Neural progenitor cell (in vitro differentiated cells): Measurements from ENCODE around the gene NDUFA8. TPM values are rescaled to one million over a fixed set of nuclear protein-coding genes. Genes with fewer than 3 reads are reported as not detected.

Source experiments
- DNase-seq: peaks from one replicate; pipeline ENCODE4 v3.0.0-alpha.2; 2016; ENCODE audit warnings: low spot score
- H2AFZ ChIP-seq: fragments of 200-600 bp; sonication (generic); replicated peaks from 2 replicates; pipeline ENCODE4 v1.6.1; 2016; ENCODE audit warnings: antibody characterized with exemption
- H3F3A ChIP-seq: fragments of 200-600 bp; sonication (generic); 2 replicates; pipeline ENCODE4 v1.6.1; 2016; ENCODE audit warnings: antibody characterized with exemption, low read depth
- H3K27ac ChIP-seq: fragments of 200-600 bp; sonication (generic); 2 replicates; pipeline ENCODE4 v1.5.1; 2016; ENCODE audit warnings: mild to moderate bottlenecking
- H3K27me3 ChIP-seq: fragments of 200-600 bp; sonication (generic); 2 replicates; pipeline ENCODE4 v1.6.1; 2016; ENCODE audit warnings: mild to moderate bottlenecking, moderate library complexity
- H3K36me3 ChIP-seq: fragments of 200-600 bp; sonication (generic); 2 replicates; pipeline ENCODE4 v1.5.1; 2016
- H3K4me1 ChIP-seq: fragments of 200-600 bp; sonication (generic); 2 replicates; pipeline ENCODE4 v1.6.1; 2016; ENCODE audit warnings: mixed run types
- H3K4me2 ChIP-seq: fragments of 200-600 bp; sonication (generic); 2 replicates; pipeline ENCODE4 v1.6.1; 2016
- H3K4me3 ChIP-seq: fragments of 200-600 bp; sonication (generic); 2 replicates; pipeline ENCODE4 v1.5.1; 2016
- H3K79me2 ChIP-seq: fragments of 200-600 bp; sonication (generic); 2 replicates; pipeline ENCODE4 v1.6.1; 2016; ENCODE audit warnings: low read depth
- H3K9ac ChIP-seq: fragments of 200-600 bp; sonication (generic); 2 replicates; pipeline ENCODE4 v1.6.1; 2016
- H3K9me3 ChIP-seq: fragments of 200-600 bp; sonication (generic); 2 replicates; pipeline ENCODE4 v1.5.1; 2016; ENCODE audit warnings: low read depth
- H4K20me1 ChIP-seq: fragments of 200-600 bp; sonication (generic); 2 replicates; pipeline ENCODE4 v1.6.1; 2016; ENCODE audit warnings: low read depth
- H3K27ac Mint-ChIP-seq: 3 replicates; pipeline ENCODE4 v1.8.0; 2021; ENCODE audit warnings: mixed read lengths
- H3K27me3 Mint-ChIP-seq: 2 replicates; pipeline ENCODE4 v1.8.0; 2022; ENCODE audit warnings: low read depth, mild to moderate bottlenecking, inconsistent platforms, moderate library complexity, mixed read lengths; ENCODE audit not compliant: insufficient read depth
- H3K36me3 Mint-ChIP-seq: 3 replicates; pipeline ENCODE4 v1.8.0; 2021; ENCODE audit warnings: mixed read lengths
- H3K4me1 Mint-ChIP-seq: 3 replicates; pipeline ENCODE4 v1.8.0; 2021; ENCODE audit warnings: mixed read lengths
- H3K4me3 Mint-ChIP-seq: 3 replicates; pipeline ENCODE4 v1.8.0; 2021; ENCODE audit warnings: mild to moderate bottlenecking, moderate library complexity, mixed read lengths
- H3K9me3 Mint-ChIP-seq: 3 replicates; pipeline ENCODE4 v1.8.0; 2020; ENCODE audit warnings: mixed read lengths
- EZH2 ChIP-seq: fragments of 200-600 bp; sonication (generic); IDR thresholded peaks from 2 replicates; pipeline ENCODE4 v1.6.1; 2017; ENCODE audit warnings: antibody characterized with exemption, mild to moderate bottlenecking, moderate library complexity
- EZH2phosphoT487 ChIP-seq: fragments of 200-600 bp; sonication (generic); IDR thresholded peaks from 2 replicates; pipeline ENCODE4 v1.6.1; 2017; ENCODE audit warnings: antibody characterized with exemption
- total RNA-seq: library from RNA; depleted of rRNA; stranded (reverse); fragments of >200 nt; gene quantifications from 2 replicates; pipeline ENCODE4 v1.2.3, GENCODE V29; 2015; ENCODE audit warnings: low replicate concordance
- TF ChIP-seq, protein P1 (sequence below): fragments of 200-600 bp; sonication (generic); IDR thresholded peaks from 2 replicates; pipeline ENCODE4 v1.5.1; 2017; ENCODE audit warnings: antibody characterized with exemption, mild to moderate bottlenecking

The NDUFA8 gene
- total RNA-seq, 1 donor from 2014 or later = 49.6 TPM

DNA sequence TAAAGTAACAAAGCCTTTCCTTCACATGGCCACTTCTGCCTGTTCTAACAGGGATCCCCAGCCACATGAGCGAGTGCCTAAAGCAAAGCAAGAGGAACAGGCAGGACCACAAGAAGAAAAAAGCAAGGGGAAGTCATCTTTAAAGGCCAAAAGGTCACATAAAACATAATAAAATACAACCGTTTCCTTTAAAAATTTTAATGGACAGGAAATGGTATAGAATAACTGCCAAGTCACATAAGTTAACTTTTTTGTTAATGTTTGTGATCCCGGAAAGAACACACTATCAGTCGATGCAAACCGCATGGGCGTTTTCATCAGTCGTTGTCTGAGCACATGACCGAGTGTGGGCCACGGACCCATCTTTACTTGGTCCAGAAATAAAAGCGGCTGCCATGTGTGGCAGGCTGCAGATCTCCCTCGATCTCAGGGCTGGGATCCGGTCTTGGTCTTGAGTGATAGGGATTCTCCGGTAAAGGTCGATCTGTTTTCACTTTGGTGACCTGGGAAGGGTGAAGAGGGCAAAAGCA lies 15.6 kb downstream of the NDUFA8 start:
- Mint-ChIP-seq H3K36me3 (peaks cover 17% of the 10 kb centered on the region), H3K27ac (no peak overlapping the region), H3K4me1 (no peaks in the 10 kb centered on the region), H3K9me3 (no peaks in the 10 kb centered on the region), H3K4me3 (no peak overlapping the region), H3K27me3 (no peaks in the 10 kb centered on the region)
- TF ChIP-seq EZH2phosphoT487 (no peak), EZH2 (no peak)
- TF ChIP-seq, protein P1, sequence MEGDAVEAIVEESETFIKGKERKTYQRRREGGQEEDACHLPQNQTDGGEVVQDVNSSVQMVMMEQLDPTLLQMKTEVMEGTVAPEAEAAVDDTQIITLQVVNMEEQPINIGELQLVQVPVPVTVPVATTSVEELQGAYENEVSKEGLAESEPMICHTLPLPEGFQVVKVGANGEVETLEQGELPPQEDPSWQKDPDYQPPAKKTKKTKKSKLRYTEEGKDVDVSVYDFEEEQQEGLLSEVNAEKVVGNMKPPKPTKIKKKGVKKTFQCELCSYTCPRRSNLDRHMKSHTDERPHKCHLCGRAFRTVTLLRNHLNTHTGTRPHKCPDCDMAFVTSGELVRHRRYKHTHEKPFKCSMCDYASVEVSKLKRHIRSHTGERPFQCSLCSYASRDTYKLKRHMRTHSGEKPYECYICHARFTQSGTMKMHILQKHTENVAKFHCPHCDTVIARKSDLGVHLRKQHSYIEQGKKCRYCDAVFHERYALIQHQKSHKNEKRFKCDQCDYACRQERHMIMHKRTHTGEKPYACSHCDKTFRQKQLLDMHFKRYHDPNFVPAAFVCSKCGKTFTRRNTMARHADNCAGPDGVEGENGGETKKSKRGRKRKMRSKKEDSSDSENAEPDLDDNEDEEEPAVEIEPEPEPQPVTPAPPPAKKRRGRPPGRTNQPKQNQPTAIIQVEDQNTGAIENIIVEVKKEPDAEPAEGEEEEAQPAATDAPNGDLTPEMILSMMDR = no peak
- Histone ChIP-seq H2AFZ (no peak overlapping the region), H3K4me2 (no peak overlapping the region), H3K9ac (no peak overlapping the region), H3K4me1 (no peaks in the 10 kb centered on the region), H3K79me2 (no peaks in the 10 kb centered on the region), H3K27ac (no peak overlapping the region), H3K4me3 (no peak overlapping the region), H3K36me3 (no peaks in the 10 kb centered on the region), H4K20me1 (no peaks in the 10 kb centered on the region), H3K27me3 (peaks cover 16% of the 10 kb centered on the region), H3F3A (no peaks in the 10 kb centered on the region), H3K9me3 (no peaks in the 10 kb centered on the region)
- DNase-seq = no peak

DNA sequence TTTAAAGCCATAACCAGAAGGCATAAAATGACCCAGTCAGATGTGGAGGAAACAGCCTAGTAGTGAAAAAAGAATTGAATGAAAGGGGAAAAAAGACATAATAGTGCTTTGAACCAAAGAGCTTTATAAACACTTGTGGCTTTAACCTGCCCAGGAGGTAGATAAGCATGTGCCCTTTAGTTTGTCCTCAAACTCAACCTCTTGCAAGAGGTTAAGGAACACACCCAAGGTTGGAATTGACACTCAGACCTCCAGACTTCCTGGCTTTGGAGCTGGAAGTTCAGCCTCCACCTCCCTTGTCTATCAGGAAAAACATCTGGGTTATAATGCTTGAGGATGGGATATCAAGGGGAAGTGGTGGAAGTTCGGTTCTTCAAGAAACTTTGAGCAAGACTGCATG lies 16.3 kb downstream of the NDUFA8 start:
- no peak for DNase-seq

DNA sequence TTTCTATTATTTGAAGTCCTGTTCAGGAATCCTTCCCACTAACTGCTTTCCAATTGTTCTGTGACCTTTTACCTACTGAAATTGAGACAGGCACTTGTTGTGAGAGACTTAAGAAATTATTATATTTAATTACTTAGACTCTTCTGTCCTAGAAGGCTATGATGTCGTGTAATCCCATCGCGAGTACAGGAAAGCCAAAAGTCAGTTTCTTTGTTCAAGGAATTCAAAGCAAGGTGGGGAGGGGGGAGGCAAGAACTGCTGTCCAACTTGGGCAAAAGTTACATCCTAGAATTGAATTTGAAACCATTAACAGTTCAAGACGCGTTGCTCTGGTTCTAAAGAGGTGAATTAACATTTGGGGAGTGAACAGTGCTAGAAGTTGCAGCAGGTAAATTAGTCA lies 17.9 kb downstream of the NDUFA8 start:
- no peaks in the 10 kb centered on the region for H3K9me3 Mint-ChIP-seq
- H4K20me1 ChIP-seq = peaks cover 2% of the 10 kb centered on the region
- H3K4me1 Mint-ChIP-seq = peaks cover 3% of the 10 kb centered on the region
- no peak for DNase-seq
- H3F3A ChIP-seq = no peaks in the 10 kb centered on the region
- no peaks in the 10 kb centered on the region for H3K9me3 ChIP-seq
- H3K27ac Mint-ChIP-seq = peak overlapping the region; percentile 34
- H3K4me3 ChIP-seq = no peak overlapping the region
- H3K36me3 ChIP-seq = no peaks in the 10 kb centered on the region
- no peak overlapping the region for H3K4me3 Mint-ChIP-seq
- H3K27me3 ChIP-seq = peaks cover 39% of the 10 kb centered on the region
- no peak overlapping the region for H3K4me2 ChIP-seq
- H3K9ac ChIP-seq = no peak overlapping the region
- no peaks in the 10 kb centered on the region for H3K4me1 ChIP-seq
- H3K79me2 ChIP-seq = no peaks in the 10 kb centered on the region
- peaks cover 11% of the 10 kb centered on the region for H3K36me3 Mint-ChIP-seq
- H2AFZ ChIP-seq = no peak overlapping the region
- no peak overlapping the region for H3K27ac ChIP-seq
- H3K27me3 Mint-ChIP-seq = peaks cover 2% of the 10 kb centered on the region
- no peak for TF ChIP-seq EZH2
- TF ChIP-seq, protein P1 = no peak
- no peak for TF ChIP-seq EZH2phosphoT487

More for the DNA sequence above, 16.3 kb downstream of the NDUFA8 start:
- Mint-ChIP-seq H3K36me3 (peaks cover 17% of the 10 kb centered on the region), H3K4me1 (no peaks in the 10 kb centered on the region), H3K27me3 (no peaks in the 10 kb centered on the region), H3K4me3 (no peak overlapping the region), H3K27ac (no peak overlapping the region), H3K9me3 (no peaks in the 10 kb centered on the region)
- H3K4me3 ChIP-seq = no peak overlapping the region
- no peaks in the 10 kb centered on the region for H3K36me3 ChIP-seq
- H3K4me1 ChIP-seq = no peaks in the 10 kb centered on the region
- H3F3A ChIP-seq = no peaks in the 10 kb centered on the region
- peaks cover 23% of the 10 kb centered on the region for H3K27me3 ChIP-seq
- H3K4me2 ChIP-seq = no peak overlapping the region
- no peak overlapping the region for H3K9ac ChIP-seq
- no peak overlapping the region for H3K27ac ChIP-seq
- no peaks in the 10 kb centered on the region for H3K79me2 ChIP-seq
- TF ChIP-seq, protein P1 = no peak
- no peak for TF ChIP-seq EZH2
- no peak for TF ChIP-seq EZH2phosphoT487
- H2AFZ ChIP-seq = no peak overlapping the region
- no peaks in the 10 kb centered on the region for H3K9me3 ChIP-seq
- H4K20me1 ChIP-seq = no peaks in the 10 kb centered on the region
